ENCODE results near the gene RHEX. TPM values are rescaled to one million over a fixed set of nuclear protein-coding genes. Genes with fewer than 3 reads are reported as not detected.

RHEX gene
- total RNA-seq, 2 experiments from 2014 or later = not detected

- H3K4me1 Mint-ChIP-seq = peaks cover 7% of the 10 kb centered on the region
Measured at GRCh38 chr1:206070627-206071304, 17.8 kb downstream of the RHEX start.

GRCh38 chr1:206074839-206075238 lies 21.9 kb downstream of the RHEX start:
- Mint-ChIP-seq H3K4me3 (no peak overlapping the region), H3K27me3 (peaks cover 41% of the 10 kb centered on the region), H3K4me1 (no peaks in the 10 kb centered on the region), H3K27ac (no peak overlapping the region), H3K9me3 (ENCODE audit: low read depth) (no peaks in the 10 kb centered on the region), H3K36me3 (no peaks in the 10 kb centered on the region)
- CTCF ChIA-PET = no interaction called here
- ATAC-seq (no peak), DNase-seq (no peak)

More at GRCh38 chr1:206070627-206071304, 17.8 kb downstream of the RHEX start:
- H3K9me3 Mint-ChIP-seq (ENCODE audit: low read depth) = no peaks in the 10 kb centered on the region
- ATAC-seq (no peak), DNase-seq (no peak)
- no peak overlapping the region for H3K4me3 Mint-ChIP-seq
- no peak overlapping the region for H3K27ac Mint-ChIP-seq
- CTCF ChIA-PET = no interaction called here
- peaks cover 58% of the 10 kb centered on the region for H3K27me3 Mint-ChIP-seq
- H3K36me3 Mint-ChIP-seq = no peaks in the 10 kb centered on the region

GRCh38 chr1:206075786-206076755 lies 23.1 kb downstream of the RHEX start:
- CTCF ChIA-PET = interaction anchor here (1.4 kb wide), 1 partner anchor 30 kb away, joined by 3 read pairs; no protein-coding TSS in a partner anchor
- no peak overlapping the region for H3K27ac Mint-ChIP-seq
- H3K4me1 Mint-ChIP-seq = peaks cover 10% of the 10 kb centered on the region
- no peaks in the 10 kb centered on the region for H3K36me3 Mint-ChIP-seq
- H3K4me3 Mint-ChIP-seq = no peak overlapping the region
- ATAC-seq = no peak
- no peak for DNase-seq
- peaks cover 41% of the 10 kb centered on the region for H3K27me3 Mint-ChIP-seq
- H3K9me3 Mint-ChIP-seq (ENCODE audit: low read depth) = no peaks in the 10 kb centered on the region

- Mint-ChIP-seq H3K9me3 (ENCODE audit: low read depth) (no peaks in the 10 kb centered on the region), H3K27me3 (peaks cover 57% of the 10 kb centered on the region), H3K27ac (no peak overlapping the region), H3K4me1 (peaks cover 11% of the 10 kb centered on the region), H3K4me3 (no peak overlapping the region), H3K36me3 (no peaks in the 10 kb centered on the region)
- DNase-seq (no peak), ATAC-seq (no peak)
- CTCF ChIA-PET = interaction anchor here (0.6 kb wide), 1 partner anchor 17 kb away, joined by 3 read pairs; no protein-coding TSS in a partner anchor
Measured at GRCh38 chr1:206079135-206079534, 26.2 kb downstream of the RHEX start.

GRCh38 chr1:206080026-206080820 lies 27.2 kb downstream of the RHEX start:
- Mint-ChIP-seq H3K9me3 (ENCODE audit: low read depth) (no peaks in the 10 kb centered on the region), H3K4me3 (no peak overlapping the region), H3K27me3 (peaks cover 56% of the 10 kb centered on the region), H3K27ac (no peak overlapping the region), H3K4me1 (peaks cover 11% of the 10 kb centered on the region), H3K36me3 (no peaks in the 10 kb centered on the region)
- ATAC-seq (peak; percentile 27), DNase-seq (no peak)
- CTCF ChIA-PET = no interaction called here

GRCh38 chr1:206081856-206082255 lies 28.9 kb downstream of the RHEX start:
- Mint-ChIP-seq H3K27ac (no peak overlapping the region), H3K9me3 (ENCODE audit: low read depth) (no peaks in the 10 kb centered on the region), H3K4me1 (peaks cover 11% of the 10 kb centered on the region), H3K4me3 (no peak overlapping the region), H3K27me3 (peaks cover 45% of the 10 kb centered on the region), H3K36me3 (no peaks in the 10 kb centered on the region)
- ATAC-seq = no peak
- no peak for DNase-seq
- CTCF ChIA-PET = interaction anchor here (1.0 kb wide), 1 partner anchor 51 kb away, joined by 3 read pairs; no protein-coding TSS in a partner anchor

- Mint-ChIP-seq H3K4me1 (peaks cover 11% of the 10 kb centered on the region), H3K27me3 (peaks cover 48% of the 10 kb centered on the region), H3K27ac (no peak overlapping the region), H3K36me3 (no peaks in the 10 kb centered on the region), H3K9me3 (ENCODE audit: low read depth) (no peaks in the 10 kb centered on the region), H3K4me3 (no peak overlapping the region)
- ATAC-seq (no peak), DNase-seq (no peak)
- CTCF ChIA-PET = no interaction called here
Measured at GRCh38 chr1:206082831-206083695, 30.1 kb downstream of the RHEX start.

- CTCF ChIA-PET = no interaction called here
- Mint-ChIP-seq H3K9me3 (ENCODE audit: low read depth) (no peaks in the 10 kb centered on the region), H3K27me3 (peaks cover 48% of the 10 kb centered on the region), H3K4me3 (no peak overlapping the region), H3K36me3 (no peaks in the 10 kb centered on the region), H3K4me1 (peaks cover 11% of the 10 kb centered on the region), H3K27ac (no peak overlapping the region)
- no peak for ATAC-seq
- DNase-seq = no peak
Measured at GRCh38 chr1:206083750-206084149, 30.8 kb downstream of the RHEX start.

- no peaks in the 10 kb centered on the region for H3K36me3 Mint-ChIP-seq
- peaks cover 41% of the 10 kb centered on the region for H3K27me3 Mint-ChIP-seq
- no peaks in the 10 kb centered on the region for H3K4me1 Mint-ChIP-seq
- no peak overlapping the region for H3K4me3 Mint-ChIP-seq
- no peak overlapping the region for H3K27ac Mint-ChIP-seq
- CTCF ChIA-PET = no interaction called here
- no peak for ATAC-seq
- H3K9me3 Mint-ChIP-seq (ENCODE audit: low read depth) = no peaks in the 10 kb centered on the region
- DNase-seq = no peak
Measured at GRCh38 chr1:206087091-206087490, 34.1 kb downstream of the RHEX start.

GRCh38 chr1:206089341-206089740 lies 36.4 kb downstream of the RHEX start:
- Mint-ChIP-seq H3K27ac (no peak overlapping the region), H3K27me3 (peaks cover 45% of the 10 kb centered on the region), H3K36me3 (no peaks in the 10 kb centered on the region), H3K4me3 (no peak overlapping the region), H3K9me3 (ENCODE audit: low read depth) (no peaks in the 10 kb centered on the region), H3K4me1 (no peaks in the 10 kb centered on the region)
- DNase-seq (no peak), ATAC-seq (no peak)
- CTCF ChIA-PET = interaction anchor here (0.6 to 1.6 kb wide), 2 partner anchors 14 to 304 kb away, joined by 4 read pairs; no protein-coding TSS in a partner anchor

- CTCF ChIA-PET = no interaction called here
- H3K36me3 Mint-ChIP-seq = no peaks in the 10 kb centered on the region
- no peak overlapping the region for H3K27ac Mint-ChIP-seq
- no peak overlapping the region for H3K4me3 Mint-ChIP-seq
- peaks cover 52% of the 10 kb centered on the region for H3K27me3 Mint-ChIP-seq
- ATAC-seq (no peak), DNase-seq (no peak)
- H3K9me3 Mint-ChIP-seq (ENCODE audit: low read depth) = no peaks in the 10 kb centered on the region
- no peaks in the 10 kb centered on the region for H3K4me1 Mint-ChIP-seq
Measured at GRCh38 chr1:206094024-206094423, 41.1 kb downstream of the RHEX start.

- CTCF ChIA-PET = interaction anchor here (0.8 kb wide), 1 partner anchor 9 kb away, joined by 4 read pairs; no protein-coding TSS in a partner anchor
- Mint-ChIP-seq H3K4me3 (no peak overlapping the region), H3K27me3 (peaks cover 64% of the 10 kb centered on the region), H3K36me3 (no peaks in the 10 kb centered on the region), H3K9me3 (ENCODE audit: low read depth) (no peaks in the 10 kb centered on the region), H3K27ac (no peak overlapping the region), H3K4me1 (no peaks in the 10 kb centered on the region)
- ATAC-seq (no peak), DNase-seq (no peak)
Measured at GRCh38 chr1:206097381-206097780, 44.4 kb downstream of the RHEX start.
